ENCODE results near the gene ITM2B.
"Not testable (repeated sequence)": the region's sequence is repeated elsewhere in the genome, so short reads cannot be mapped to it uniquely, and the experiment has no call there.

The ITM2B gene

DNA sequence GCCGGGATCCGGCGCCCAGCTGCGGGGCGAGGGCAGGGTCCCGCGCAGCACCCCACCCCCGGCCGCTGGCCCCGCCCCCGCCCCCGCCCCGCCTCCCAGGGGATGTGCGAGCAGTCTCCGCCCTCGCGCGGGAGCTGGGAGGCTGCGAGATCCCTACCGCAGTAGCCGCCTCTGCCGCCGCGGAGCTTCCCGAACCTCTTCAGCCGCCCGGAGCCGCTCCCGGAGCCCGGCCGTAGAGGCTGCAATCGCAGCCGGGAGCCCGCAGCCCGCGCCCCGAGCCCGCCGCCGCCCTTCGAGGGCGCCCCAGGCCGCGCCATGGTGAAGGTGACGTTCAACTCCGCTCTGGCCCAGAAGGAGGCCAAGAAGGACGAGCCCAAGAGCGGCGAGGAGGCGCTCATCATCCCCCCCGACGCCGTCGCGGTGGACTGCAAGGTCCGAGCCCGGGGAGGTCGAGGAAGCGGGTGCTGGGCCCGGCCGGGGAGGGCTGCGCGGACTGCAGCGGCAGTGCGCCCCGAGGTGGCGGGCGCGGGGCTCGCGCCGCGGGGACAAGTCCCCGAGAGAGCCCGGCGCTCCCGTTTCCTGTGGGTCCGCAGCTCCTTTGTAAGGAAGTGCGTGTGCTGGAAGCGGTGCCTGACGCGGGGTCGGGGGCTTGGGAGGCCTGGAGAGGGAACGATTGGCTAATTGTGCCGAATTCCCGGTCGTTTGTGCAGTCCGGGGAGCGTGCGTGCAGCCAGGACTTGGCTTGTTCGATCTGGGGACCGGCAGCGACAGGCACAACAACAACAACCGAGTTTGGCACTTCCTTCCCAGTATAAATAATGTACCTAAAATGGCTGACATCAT, at the start of gene ITM2B:
ITM2B (plus strand) TSS at position 161 of the 843 bp plus-strand sequence; CDS start at position 316, 155 bp downstream.
- DNase-seq (ENCODE audit: low read depth): peak; percentile 41

DNA sequence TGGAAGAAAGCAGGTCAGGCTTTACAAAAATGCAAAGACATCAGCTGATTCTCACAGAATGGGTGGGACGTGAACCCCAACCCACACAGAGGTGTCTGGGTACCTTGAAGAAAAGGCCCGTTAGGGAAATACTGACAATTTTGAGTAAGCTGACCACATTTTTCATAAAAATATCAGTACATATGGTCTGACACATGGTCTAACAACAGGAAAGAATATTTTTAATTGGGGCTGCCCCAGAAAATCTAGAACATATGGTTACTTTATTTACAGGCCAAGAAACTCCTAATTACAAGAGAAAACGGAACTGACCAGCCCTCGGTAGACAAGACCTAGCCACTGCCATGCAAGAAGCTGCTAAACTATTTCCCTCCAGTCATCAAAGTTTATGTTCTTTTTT, 48.7 kb upstream of the ITM2B start:
- DNase-seq (ENCODE audit: low read depth): no peak

DNA sequence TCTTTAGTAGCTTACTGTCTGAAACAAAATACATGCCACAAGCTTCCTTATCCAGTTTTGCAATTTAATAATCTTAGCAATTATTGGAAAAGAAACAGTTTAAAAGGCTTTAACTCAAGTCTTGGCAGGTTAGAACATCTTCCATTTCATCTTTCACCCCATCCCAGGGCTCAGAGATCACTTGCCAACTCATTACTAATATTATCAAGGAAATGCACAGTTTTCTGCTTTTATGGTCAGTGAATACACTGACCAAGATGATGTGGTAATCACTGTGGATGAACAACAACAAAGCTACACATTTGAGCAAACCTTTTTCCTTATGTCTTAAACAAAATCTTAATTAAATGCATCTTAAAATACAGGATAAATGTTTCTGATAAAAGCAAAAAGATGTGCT, 48.0 kb upstream of the ITM2B start:
- DNase-seq (ENCODE audit: low read depth): no peak

DNA sequence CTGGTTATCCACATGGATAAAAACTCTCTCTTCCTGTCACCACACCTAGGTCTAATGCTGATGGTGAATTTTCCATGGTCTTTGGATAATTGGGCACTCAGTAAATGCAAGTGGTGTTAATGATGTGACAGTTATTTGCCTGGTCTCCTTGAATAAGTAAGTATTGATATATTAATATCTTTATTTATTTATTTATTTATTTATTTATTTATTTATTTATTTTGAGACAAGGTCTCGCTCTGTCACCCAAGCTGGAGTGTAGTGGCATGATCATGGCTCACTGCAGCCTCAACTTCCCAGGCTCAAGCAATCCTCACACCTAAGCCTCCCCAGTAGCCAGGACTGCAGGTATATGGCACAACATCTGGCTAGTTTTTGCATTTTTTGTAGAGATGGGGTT, 46.3 kb upstream of the ITM2B start:
- no peak for DNase-seq (ENCODE audit: low read depth)

DNA sequence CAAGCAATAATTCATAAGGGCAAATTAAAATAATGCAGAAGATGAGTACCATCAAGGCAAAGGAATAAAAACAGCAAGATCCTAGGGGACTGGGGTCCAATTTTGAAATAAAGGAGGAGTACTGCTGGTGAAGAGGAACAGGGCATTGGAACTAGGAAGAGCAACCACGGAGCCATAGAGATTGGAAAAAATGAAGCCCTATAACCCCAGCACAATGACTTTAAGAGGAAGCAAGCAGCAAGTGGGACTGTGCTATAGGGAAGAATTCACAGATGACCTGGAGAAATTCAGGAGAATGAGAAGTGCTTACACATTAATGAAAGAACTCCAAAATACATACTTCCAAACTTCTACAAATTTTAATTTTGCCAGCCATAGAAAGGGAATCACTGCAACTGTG, 44.9 kb upstream of the ITM2B start:
- DNase-seq (ENCODE audit: low read depth): no peak

DNA sequence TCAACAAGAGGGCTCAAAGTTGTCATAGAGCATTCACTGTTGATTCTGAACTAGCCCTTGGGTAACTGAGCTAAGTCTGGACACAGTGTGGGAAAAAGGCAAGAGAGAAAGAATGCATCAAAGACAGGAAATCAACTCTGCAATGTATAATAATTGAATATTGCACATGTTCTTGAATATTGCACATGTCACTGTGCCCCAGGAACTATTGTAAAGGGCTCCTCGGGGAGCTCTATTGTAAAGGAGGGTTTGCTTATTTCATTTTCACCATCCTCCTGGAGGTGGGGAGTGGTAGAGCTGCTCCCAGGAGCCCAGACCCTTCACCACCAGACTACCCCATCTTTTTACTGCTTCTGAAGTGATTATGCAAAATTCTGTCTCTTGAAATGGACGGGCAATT, 44.4 kb upstream of the ITM2B start:
- no peak for DNase-seq (ENCODE audit: low read depth)

DNA sequence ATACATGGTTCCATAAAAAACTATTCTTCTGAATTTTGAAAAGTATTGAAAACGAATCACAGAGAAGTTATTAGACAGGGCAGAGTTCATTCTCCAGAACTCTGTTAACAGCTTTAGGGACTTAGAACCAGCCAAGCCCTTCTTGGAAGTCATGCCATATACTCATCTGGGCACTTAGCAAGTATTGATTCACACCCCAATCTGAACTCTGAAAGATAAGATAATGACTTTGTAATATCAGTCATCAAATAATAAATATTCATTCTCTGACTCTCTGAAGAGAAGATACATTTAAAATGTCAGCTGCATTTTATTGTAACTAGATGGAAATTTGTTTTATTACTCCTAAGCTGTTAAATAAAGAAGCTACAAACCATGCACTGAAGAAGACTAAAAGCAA, 43.8 kb upstream of the ITM2B start:
- DNase-seq (ENCODE audit: low read depth): no peak

DNA sequence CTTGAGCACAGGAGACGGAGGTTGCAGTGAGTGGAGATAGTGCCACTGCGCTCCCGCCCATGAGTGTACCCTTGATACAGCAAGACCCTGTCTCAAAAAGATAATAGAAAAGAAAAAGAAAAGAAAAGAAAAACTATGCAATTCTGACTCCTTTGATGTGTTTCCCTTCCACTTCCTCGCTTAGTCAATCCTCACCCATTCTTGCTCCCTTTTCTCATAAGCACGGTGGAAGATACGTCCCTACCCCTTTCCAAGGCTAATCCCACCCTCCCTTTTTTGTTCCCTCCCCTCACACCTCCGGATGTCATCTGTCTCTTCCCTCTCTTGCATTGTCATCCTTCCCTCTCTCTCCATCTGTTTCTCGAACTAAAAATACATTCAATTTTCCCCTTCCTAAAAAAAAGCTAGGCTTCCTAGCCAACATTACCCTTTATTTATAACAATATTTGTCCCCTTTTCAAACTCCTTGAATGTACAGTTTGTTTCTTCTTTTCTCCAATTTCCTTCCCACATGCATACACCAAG, 40.5 kb upstream of the ITM2B start:
- no peak for DNase-seq (ENCODE audit: low read depth)

DNA sequence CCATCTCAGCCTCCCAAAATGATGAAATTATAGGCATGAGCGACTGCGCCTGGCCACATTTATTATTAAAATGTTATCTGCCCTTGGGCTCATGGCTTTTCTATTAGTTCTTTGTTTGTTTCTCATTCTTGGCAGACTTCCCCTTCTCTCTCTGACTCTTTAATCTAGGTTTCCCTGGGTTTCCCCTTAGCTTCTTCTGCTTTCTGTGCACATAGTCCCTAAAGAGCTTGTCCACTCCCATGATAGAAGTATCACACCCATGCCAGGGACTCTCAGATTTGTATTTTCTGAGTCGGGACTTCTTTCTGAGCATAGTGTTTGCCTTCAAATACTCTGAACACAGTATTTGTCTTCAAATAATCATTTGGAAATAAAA, 38.6 kb upstream of the ITM2B start:
- no peak for DNase-seq (ENCODE audit: low read depth)

DNA sequence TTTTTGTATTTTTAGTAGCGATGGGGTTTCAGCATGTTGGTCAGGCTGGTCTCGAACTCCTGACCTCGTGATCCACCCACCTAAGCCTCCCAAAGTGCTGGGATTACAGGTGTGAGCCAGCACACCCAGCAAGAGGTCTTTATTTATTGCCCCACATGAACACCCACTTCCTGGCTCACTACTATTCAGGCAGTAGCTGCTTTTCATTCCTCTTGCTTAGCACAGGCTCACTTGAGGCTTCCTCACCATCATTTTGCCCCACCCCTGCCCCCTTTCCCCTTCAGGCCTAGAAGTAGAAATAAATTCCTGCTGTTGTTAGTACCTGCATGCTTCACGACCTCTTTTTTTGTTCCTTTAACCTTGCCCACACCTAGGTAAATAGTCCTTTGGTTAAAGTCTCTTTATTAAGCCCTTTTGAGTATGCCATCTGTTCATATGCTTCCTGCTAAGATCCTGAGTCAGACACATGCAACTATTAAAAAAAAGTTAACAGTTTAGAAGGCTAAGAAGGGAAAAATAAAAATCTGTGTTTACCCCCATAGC, 33.5 kb upstream of the ITM2B start:
- DNase-seq (ENCODE audit: low read depth): no peak

DNA sequence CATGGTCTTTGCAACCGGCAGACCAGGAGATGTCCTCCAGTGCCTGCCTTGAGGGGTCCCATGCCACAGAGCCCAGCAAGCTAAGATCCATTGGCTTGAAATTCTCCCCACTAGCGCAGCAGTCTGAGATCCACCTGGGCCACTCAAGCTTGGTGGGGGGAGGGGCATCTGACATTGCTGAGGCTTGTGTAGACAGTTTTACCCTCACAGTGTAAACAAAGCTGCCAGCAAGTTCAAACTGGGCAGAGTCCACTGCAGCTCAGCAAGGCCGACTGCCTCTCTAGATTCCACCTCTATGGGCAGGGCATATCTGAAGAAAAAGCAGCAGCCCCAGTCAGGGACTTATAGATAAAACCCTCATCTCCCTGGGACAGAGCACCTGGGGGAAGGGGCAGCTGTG, 32.0 kb upstream of the ITM2B start:
- no peak for DNase-seq (ENCODE audit: low read depth)

DNA sequence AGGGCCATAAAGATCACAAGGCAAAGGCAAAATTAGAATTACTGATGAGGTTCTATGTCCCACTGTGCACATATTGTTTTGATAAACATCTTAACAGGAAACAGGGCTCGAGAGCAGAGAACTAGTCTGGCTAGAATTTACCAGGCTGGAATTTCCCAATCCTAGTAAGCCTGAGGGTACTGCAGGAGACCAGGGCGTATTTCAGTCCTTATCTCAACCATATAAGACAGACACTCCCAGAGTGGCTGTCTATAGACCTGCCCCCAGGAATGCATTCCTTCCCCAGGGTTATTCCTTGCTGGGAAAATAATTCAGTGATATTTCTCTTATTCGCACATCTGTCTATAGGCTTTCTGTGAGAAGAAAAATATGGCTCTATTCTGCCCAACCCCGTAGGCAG, 25.8 kb upstream of the ITM2B start:
- DNase-seq (ENCODE audit: low read depth): not testable (repeated sequence)

DNA sequence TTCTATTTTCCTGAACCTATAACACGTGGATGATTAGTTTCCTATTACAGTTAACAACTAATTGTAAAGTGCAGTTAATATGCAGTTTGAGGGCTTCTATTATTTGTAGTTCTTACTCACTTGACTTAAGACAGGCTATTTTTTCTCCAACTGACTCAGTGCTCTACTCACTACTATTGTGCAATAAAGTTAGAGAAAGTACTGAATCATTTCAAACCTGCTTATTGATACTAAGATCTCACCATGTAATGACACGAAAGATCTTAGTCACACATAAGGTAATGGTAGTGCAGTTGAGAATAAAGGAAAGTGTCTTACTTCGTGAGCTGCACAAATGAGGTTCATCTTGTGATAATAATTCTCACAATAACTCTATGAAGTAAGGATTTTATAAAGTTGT, 22.8 kb upstream of the ITM2B start:
- no peak for DNase-seq (ENCODE audit: low read depth)

DNA sequence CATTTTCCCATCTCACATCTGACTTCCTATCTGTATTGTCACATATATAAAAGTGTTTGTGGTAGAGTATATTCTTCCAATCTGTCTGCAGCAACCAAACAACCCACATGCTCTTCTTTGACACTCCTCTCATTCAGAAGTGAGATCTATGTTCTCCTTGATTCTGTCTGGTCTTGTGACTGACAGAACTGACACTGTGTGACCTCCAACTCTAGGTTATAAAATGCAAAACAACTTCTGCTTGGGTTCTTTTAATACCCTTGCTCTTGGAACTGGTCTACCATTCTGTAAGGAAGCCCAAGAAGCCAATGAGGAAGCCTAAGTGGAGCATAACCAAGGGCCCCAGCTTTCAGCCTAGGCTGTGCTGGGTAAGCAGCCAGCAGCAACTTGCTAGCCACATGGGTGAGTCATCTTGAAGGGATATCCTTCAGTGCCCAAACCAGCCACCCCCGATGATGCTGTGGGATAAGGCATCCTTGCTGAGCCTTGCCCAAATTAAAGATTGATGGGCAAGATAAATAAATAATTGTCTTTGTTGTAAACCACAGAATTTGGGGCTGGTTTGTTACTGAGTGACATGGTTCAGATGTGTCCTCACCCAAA, 18.4 kb upstream of the ITM2B start:
- DNase-seq (ENCODE audit: low read depth): no peak

DNA sequence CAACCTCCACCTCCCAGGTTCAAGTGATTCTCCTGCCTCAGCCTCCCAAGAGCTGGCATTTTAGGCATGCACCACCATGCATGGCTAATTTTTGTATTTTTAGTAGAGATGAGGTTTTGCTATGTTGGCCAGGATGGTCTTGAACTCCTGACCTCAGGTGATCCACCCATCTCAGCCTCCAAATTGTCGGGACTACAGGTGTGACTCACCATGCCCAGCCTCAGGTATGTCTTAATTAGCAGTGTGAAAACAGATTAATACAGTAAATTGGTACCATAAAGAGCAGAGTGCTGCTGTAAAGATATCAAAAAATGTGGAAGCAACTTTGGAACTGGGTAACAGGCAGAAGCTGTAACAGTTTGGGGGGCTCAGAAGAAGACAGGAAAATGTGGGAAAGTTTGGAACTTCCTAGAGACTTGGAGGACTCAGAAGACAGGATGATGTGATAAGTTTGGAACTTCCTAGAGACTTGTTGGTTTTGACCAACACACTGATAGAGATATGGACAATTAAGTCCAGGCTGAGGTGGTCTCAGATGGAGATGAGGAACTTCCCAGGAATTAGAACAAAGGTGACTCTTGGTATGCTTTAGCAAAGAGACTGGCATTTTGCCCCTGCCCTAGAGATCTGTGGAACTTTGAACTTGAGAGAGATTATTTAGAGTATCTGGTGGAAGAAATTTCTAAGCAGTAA, 17.3 kb upstream of the ITM2B start:
- DNase-seq (ENCODE audit: low read depth): not testable (repeated sequence)

DNA sequence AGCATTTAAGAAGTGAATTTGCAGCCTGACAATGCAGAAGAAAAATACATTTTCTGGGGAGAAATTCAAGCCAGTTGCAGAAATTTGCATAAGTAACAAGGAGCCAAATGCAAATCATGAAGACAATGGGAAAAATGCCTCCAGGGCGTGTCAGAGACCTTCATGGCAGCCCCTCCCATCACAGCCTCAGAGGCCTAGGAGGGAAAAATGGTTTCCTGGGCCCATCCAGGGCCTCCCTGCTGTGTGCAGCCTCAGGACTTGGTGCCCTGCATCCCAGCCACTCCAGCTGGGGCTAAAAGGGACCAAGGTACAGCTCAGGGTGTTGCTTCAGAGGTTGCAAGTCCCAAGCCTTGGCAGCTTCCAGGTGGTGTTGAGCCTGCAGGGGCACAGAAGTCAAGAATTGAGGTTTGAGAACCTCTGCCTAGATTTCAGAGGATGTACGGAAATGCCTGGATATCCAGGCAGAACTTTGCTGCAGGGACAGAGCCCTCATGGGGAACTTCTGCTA, 16.7 kb upstream of the ITM2B start:
- DNase-seq (ENCODE audit: low read depth): no peak

DNA sequence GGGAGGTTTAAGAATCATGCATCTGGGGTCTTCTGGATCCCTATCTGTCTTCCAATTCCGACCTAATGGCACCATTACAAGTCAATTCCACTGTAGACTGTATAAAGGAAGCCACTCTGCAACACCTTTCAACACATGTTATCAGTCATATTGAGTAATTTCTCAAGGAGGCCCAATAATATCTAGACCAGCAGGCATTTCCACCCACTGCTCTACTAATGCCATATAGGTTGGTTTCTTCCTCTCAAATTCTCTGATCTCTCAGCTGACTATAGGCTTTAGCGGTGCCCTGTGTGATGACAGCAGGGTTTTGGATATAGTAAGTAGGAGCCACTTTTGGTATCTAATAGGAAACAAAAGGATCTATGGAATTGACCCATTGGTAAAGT, 12.4 kb upstream of the ITM2B start:
- DNase-seq (ENCODE audit: low read depth): no peak

DNA sequence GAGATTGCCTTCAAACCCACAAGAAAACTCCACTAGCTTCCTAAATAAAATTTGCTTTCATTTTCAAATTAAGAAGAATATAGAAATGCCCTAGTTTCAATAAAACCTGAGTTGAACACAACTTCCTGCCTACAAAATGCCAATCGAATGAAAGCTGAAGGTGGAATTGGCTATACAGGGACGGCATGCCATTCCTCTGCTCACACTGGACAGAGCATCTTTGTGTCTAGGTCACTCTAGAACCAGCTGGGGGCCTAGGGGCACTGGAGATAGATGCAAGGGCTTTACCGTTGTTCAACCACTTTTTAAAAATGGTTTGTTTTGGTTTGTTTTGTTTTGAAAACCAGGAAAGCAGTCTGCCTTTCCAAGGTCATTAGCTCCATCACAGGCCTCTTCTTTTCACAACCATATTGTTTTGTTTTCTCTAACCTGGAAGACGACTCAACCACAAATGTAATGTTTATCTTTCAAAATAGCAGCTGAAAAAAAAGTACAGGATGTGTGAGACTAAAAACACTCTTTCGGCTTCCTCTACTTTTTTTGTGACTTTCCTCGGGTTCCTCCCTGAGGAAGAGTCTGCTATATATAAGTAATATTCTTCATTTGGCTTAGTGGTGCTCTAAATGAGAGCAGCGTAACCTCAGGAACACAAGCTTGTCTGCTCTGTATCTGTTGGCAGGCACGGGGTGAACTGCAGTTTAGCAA, 11.9 kb upstream of the ITM2B start:
- no peak for DNase-seq (ENCODE audit: low read depth)

DNA sequence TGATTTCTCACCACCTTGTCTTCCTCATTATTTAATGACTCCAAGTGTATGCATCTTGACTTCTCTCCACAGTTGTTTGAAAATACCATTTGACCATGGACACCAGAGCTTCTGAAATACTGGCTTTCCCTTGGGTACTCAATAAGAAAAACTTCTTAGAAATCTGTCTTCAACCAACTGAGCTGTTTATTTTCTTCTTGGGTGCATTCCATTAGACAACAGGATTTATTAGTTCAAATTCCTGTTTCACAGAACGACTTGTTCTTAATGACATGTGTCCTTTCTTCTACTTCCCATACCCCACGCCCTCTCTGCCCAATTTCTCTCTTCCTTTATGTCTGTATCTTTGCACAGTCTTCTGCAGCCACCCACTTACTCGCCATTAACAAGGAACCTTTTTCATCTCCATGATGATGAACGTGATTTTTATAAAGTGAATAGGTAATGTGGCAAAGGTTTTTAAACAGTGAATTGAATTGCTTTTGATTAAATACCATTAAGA, 11.3 kb upstream of the ITM2B start:
- DNase-seq (ENCODE audit: low read depth): no peak

DNA sequence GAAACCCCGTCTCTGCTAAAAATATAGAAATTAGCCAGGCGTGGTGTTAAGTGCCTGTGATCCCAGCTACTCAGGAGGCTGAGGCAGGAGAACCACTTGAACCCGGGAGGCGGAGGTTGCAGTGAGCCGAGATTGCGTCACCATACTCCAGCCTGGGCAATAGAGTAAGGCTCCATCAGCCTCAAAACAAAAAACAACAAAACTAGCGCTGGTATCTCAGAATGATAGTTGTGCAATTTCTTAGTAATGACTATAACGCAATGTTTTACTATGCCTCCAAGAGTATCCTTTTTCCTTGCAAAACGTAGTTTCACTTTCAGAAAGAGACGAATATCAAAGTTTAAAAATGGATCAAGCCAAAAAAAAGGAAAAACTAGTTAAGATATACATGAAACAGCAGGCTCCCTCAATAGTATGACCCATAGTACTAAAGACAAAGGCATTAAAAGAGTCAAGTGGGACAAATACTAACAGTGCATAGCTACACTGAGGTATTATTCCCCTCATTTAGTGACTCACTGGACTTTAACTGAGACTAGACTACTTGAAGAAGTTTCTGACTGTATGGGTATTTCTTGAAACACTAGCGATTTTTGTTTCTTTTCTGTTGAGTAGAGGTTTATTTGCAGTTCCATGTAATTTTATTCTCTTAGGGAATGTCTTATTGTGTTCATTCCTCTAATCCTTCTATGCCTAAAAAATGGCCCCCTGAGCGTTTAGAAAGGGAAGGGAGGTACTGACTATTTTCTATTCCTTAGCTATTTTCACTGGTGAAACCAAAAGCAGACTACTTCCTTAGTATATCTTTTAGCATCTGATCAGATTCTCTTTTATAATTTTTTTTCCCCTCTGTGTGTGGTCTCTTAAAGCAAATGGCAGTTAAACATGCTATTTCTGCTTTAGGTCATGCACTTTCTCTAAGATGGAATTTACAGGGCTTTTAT, 10.4 kb upstream of the ITM2B start:
- no peak for DNase-seq (ENCODE audit: low read depth)

DNA sequence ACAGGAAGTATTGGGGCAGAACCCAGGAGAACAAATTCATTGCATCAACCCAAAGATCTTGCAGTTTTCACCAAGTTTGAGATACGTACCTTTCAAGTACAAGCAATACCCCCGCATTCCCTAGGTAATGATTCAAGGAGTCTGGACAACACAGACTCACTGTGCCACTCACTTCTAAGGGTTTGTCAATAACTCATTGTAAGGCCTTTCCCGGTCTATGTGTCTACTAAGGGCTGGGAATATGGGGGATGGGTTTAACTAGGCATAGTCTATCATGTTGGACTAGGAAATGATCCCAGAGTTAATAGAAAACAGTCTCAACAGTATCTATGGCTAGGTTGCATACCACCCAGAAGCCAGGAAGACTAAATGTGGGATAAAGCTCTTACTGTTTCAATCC, 8.3 kb upstream of the ITM2B start:
- no peak for DNase-seq (ENCODE audit: low read depth)

Data from stimulated activated CD8-positive, alpha-beta memory T cell treated with anti-CD3 and anti-CD28 coated beads, Interleukin-4, amount 100 ng/mL, for 24 hours (primary cell).